NT2/D1 (cell line): ENCODE measurements around the gene CDH4.

ENCODE experiments used
- YY1 ChIP-seq: IDR thresholded peaks from 2 replicates; pipeline ENCODE4 v1.6.1; 2011; ENCODE audit not compliant: insufficient read length, insufficient read depth
- ZNF274 ChIP-seq: IDR thresholded peaks from 2 replicates; pipeline ENCODE4 v1.6.1; 2011; ENCODE audit warnings: mild to moderate bottlenecking, low read depth, low read length

DNA sequence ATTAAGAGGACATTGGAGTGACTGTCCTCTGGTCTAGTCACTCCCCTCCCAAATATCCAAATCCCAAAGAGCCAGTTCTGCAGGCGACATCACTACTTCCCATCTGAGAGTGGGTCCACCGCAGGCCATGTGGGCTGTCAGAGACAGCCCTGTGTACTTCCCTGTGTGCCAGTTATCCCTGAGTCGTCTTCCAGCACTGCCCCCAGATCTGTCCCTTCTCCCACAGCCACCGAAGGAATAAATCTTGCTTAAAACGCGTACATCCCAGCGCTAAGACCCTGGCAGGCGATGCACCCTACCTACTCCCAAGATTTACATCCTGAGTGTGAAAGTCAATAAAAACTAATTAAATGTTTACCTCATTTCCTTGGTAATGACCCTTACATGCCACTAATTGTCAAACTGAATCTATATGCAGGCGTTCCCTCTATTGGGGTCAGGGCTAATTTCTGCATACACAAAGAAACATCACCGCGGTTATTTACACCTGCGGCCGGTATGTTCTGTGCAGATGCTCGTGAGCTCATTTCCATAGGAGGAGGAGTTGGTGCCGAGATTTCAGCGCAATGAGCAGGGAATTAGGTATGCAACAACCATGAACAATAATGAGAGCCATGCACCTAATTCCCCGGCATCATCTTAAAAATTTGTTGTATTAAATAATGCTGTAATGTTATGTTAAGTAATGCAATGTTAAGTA, 31.3 kb upstream of the CDH4 start:
- no peak for TF ChIP-seq YY1
- no peak for TF ChIP-seq ZNF274
